HepG2 (cell line): ENCODE results near the gene KCTD21. TPM values are rescaled to one million over a fixed set of nuclear protein-coding genes. Genes with fewer than 3 reads are reported as not detected.

Source experiments
- AGO1 ChIP-seq: fragments of 200-400 bp; formaldehyde crosslinking; IDR thresholded peaks from 2 replicates; pipeline ENCODE4 v1.6.1; 2017; ENCODE audit warnings: mild to moderate bottlenecking, low read depth, low read length, moderate library complexity; ENCODE audit not compliant: poor library complexity, severe bottlenecking
- BATF2 ChIP-seq: sonication (generic); formaldehyde crosslinking; IDR thresholded peaks from 2 replicates; pipeline ENCODE4 v1.8.0; 2022; ENCODE audit warnings: mild to moderate bottlenecking, missing genetic modification reagents, moderate library complexity
- CBX1 ChIP-seq: IDR thresholded peaks from one replicate; pipeline ENCODE4 v1.6.1; 2016; ENCODE audit warnings: antibody characterized with exemption, low read depth
- GATAD1 ChIP-seq: IDR thresholded peaks from 2 replicates; pipeline ENCODE4 v1.6.1; 2016; ENCODE audit warnings: missing genetic modification reagents, missing compliant biosample characterization
- HOXA9 ChIP-seq: sonication (generic); formaldehyde crosslinking; IDR thresholded peaks from 2 replicates; pipeline ENCODE4 v1.8.1; 2022; ENCODE audit warnings: missing genetic modification reagents, mild to moderate bottlenecking, moderate library complexity, borderline replicate concordance
- IKZF4 ChIP-seq: sonication (generic); formaldehyde crosslinking; IDR thresholded peaks from 2 replicates; pipeline ENCODE4 v1.5.1; 2020; ENCODE audit warnings: borderline replicate concordance, mild to moderate bottlenecking, low read depth, missing genetic modification reagents; ENCODE audit errors: not compliant biosample characterization
- KDM3A ChIP-seq: IDR thresholded peaks from 2 replicates; pipeline ENCODE4 v1.6.1; 2018; ENCODE audit warnings: low read depth, missing compliant biosample characterization
- KLF15 ChIP-seq: sonication (generic); formaldehyde crosslinking; IDR thresholded peaks from 2 replicates; pipeline ENCODE4 v1.8.1; 2023; ENCODE audit warnings: borderline replicate concordance, mild to moderate bottlenecking, inconsistent platforms, missing genetic modification reagents, mixed read lengths
- NR2C2 ChIP-seq: sonication (generic); formaldehyde crosslinking; IDR thresholded peaks from 2 replicates; pipeline ENCODE4 v1.4.0; 2020; ENCODE audit warnings: missing genetic modification reagents, mild to moderate bottlenecking, moderate library complexity, borderline replicate concordance
- SALL1 ChIP-seq: sonication (generic); formaldehyde crosslinking; IDR thresholded peaks from 2 replicates; pipeline ENCODE4 v1.8.0; 2022; ENCODE audit warnings: mild to moderate bottlenecking, missing genetic modification reagents
- SIX4 ChIP-seq: sonication (generic); formaldehyde crosslinking; IDR thresholded peaks from 2 replicates; pipeline ENCODE4 v1.4.0; 2020; ENCODE audit warnings: missing genetic modification reagents
- SP5 ChIP-seq: IDR thresholded peaks from 2 replicates; pipeline ENCODE4 v1.6.1; 2016; ENCODE audit warnings: low read depth, borderline replicate concordance
- WIZ ChIP-seq: sonication (generic); formaldehyde crosslinking; IDR thresholded peaks from 2 replicates; pipeline ENCODE4 v1.5.1; 2020; ENCODE audit warnings: mild to moderate bottlenecking, missing genetic modification reagents
- ZMYM3 ChIP-seq: sonication (generic); formaldehyde crosslinking; IDR thresholded peaks from 2 replicates; pipeline ENCODE4 v1.5.1; 2020; ENCODE audit warnings: mild to moderate bottlenecking, missing genetic modification reagents
- ZNF124 ChIP-seq: sonication (generic); formaldehyde crosslinking; IDR thresholded peaks from 2 replicates; pipeline ENCODE4 v1.4.0; 2020; ENCODE audit warnings: missing genetic modification reagents
- ZNF770 ChIP-seq: sonication (generic); formaldehyde crosslinking; IDR thresholded peaks from 2 replicates; pipeline ENCODE4 v1.5.0; 2020; ENCODE audit warnings: mild to moderate bottlenecking, missing genetic modification reagents
- polyA plus RNA-seq, 8 experiments: library from polyadenylated mRNA; depleted of rRNA in 3 of 8; stranded (reverse) in 7 of 8; unstranded in 1 of 8; fragments of >200 nt; fragmentation: Illumina TruSeq in 4 of 8; extraction: Trizol in 4 of 8; gene quantifications; 2 replicates each; pipeline versions ENCODE4 v1.2.1 to v1.2.3, GENCODE V29; 2011 to 2016; ENCODE audit warnings: low read depth in 4 of 8, missing spikeins in 1 of 8, mixed read lengths in 1 of 8; ENCODE audit not compliant: insufficient read depth in 1 of 8
- total RNA-seq, 5 experiments: library from RNA; depleted of rRNA; stranded (reverse); fragments of >200 nt; fragmentation: Illumina TruSeq; extraction: Trizol; gene quantifications; 2 replicates each; pipeline ENCODE4 v1.2.3, GENCODE V29; 2016; ENCODE audit warnings: low read depth in 1 of 5
- TF ChIP-seq, protein P1 (sequence below): sonication (generic); formaldehyde crosslinking; IDR thresholded peaks from 2 replicates; pipeline ENCODE4 v1.5.1; 2020; ENCODE audit warnings: mild to moderate bottlenecking, missing genetic modification reagents, borderline replicate concordance
- TF ChIP-seq, protein P2 (sequence below): sonication (generic); formaldehyde crosslinking; IDR thresholded peaks from 2 replicates; pipeline ENCODE4 v1.4.0; 2020; ENCODE audit warnings: missing genetic modification reagents

Gene KCTD21
- total and polyA plus RNA-seq, 2 of the 13 experiments (the other 11 are each of a cell fraction or from before 2014, with no cell fraction given), result 3.1 to 13.5 TPM

DNA sequence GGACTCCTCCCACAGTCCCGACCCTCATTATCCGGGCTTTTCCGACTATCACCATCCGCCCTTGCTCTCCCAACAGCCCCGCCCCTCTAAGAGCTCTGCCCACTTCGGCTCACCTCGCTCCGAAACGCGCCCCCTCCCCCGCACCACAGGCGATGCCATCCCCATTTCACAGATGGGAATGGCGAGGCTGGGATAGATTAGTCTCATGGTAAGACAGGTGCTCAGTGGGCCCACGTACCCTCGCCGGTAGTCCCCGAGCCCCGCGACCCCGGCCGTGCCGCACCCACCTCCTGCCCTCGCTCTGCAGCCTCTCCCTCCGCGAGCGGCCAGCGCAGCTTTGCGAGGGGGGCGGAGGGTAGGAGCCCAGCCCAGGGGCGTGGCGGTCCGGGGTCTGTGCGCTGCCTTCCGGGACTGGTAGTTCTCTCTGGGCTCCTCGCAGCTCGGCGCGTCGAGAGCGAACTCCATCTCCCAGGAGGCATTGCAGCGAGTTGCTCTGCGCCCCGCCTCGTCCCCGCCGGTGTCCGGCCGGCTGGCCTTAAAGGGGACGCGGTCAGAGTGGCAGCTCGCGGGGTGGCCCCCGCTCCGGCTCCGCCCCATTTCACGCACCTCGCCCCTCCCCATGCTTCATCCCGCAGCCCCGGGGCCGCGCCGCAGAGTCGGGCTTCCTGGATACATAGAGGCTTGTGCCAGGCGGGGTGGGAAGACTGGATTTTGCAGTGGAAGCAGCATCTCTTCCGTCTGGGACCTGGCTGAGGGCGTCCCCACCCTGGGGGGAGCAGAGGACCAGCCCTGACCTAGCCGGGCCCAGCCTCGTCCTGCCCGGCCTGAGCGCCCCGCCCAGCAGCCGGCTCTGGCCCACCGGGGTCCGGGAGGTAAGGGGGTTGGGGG is at the start of gene KCTD21, which contains the start of gene USP35 (continued):
- TF ChIP-seq SALL1 (CRISPR knock-in tag), result peak; percentile 87
- TF ChIP-seq IKZF4, result no peak
- TF ChIP-seq, protein P1, sequence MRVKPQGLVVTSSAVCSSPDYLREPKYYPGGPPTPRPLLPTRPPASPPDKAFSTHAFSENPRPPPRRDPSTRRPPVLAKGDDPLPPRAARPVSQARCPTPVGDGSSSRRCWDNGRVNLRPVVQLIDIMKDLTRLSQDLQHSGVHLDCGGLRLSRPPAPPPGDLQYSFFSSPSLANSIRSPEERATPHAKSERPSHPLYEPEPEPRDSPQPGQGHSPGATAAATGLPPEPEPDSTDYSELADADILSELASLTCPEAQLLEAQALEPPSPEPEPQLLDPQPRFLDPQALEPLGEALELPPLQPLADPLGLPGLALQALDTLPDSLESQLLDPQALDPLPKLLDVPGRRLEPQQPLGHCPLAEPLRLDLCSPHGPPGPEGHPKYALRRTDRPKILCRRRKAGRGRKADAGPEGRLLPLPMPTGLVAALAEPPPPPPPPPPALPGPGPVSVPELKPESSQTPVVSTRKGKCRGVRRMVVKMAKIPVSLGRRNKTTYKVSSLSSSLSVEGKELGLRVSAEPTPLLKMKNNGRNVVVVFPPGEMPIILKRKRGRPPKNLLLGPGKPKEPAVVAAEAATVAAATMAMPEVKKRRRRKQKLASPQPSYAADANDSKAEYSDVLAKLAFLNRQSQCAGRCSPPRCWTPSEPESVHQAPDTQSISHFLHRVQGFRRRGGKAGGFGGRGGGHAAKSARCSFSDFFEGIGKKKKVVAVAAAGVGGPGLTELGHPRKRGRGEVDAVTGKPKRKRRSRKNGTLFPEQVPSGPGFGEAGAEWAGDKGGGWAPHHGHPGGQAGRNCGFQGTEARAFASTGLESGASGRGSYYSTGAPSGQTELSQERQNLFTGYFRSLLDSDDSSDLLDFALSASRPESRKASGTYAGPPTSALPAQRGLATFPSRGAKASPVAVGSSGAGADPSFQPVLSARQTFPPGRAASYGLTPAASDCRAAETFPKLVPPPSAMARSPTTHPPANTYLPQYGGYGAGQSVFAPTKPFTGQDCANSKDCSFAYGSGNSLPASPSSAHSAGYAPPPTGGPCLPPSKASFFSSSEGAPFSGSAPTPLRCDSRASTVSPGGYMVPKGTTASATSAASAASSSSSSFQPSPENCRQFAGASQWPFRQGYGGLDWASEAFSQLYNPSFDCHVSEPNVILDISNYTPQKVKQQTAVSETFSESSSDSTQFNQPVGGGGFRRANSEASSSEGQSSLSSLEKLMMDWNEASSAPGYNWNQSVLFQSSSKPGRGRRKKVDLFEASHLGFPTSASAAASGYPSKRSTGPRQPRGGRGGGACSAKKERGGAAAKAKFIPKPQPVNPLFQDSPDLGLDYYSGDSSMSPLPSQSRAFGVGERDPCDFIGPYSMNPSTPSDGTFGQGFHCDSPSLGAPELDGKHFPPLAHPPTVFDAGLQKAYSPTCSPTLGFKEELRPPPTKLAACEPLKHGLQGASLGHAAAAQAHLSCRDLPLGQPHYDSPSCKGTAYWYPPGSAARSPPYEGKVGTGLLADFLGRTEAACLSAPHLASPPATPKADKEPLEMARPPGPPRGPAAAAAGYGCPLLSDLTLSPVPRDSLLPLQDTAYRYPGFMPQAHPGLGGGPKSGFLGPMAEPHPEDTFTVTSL (CRISPR knock-in tag), result no peak
- TF ChIP-seq ZNF770, result peak; percentile 69; the same call in 1 of the 2 replicates
- peak; percentile 89 for TF ChIP-seq NR2C2 (CRISPR knock-in tag)
- TF ChIP-seq SIX4 (CRISPR knock-in tag), result peak; percentile 48; the same call in 1 of the 2 replicates
- peak; percentile 55 for TF ChIP-seq CBX1
- peak; percentile 65; the same call in 1 of the 2 replicates for TF ChIP-seq ZNF124
- TF ChIP-seq, protein P2, sequence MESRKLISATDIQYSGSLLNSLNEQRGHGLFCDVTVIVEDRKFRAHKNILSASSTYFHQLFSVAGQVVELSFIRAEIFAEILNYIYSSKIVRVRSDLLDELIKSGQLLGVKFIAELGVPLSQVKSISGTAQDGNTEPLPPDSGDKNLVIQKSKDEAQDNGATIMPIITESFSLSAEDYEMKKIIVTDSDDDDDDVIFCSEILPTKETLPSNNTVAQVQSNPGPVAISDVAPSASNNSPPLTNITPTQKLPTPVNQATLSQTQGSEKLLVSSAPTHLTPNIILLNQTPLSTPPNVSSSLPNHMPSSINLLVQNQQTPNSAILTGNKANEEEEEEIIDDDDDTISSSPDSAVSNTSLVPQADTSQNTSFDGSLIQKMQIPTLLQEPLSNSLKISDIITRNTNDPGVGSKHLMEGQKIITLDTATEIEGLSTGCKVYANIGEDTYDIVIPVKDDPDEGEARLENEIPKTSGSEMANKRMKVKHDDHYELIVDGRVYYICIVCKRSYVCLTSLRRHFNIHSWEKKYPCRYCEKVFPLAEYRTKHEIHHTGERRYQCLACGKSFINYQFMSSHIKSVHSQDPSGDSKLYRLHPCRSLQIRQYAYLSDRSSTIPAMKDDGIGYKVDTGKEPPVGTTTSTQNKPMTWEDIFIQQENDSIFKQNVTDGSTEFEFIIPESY (CRISPR knock-in tag), result no peak
- TF ChIP-seq HOXA9 (CRISPR knock-in tag), result peak; percentile 45; the same call in 1 of the 2 replicates
- peak; percentile 54 for TF ChIP-seq AGO1
- TF ChIP-seq ZMYM3 (CRISPR knock-in tag), result peak; percentile 100
- peak; percentile 55; the same call in 1 of the 2 replicates for TF ChIP-seq WIZ (CRISPR knock-in tag)
- TF ChIP-seq KDM3A (CRISPR knock-in tag), result peak; percentile 82; the same call in 1 of the 2 replicates
- TF ChIP-seq SP5 (CRISPR knock-in tag), result peak; percentile 79
- no peak for TF ChIP-seq BATF2 (CRISPR knock-in tag)
- TF ChIP-seq KLF15 (CRISPR knock-in tag), result peak; percentile 75; the same call in 1 of the 2 replicates
- TF ChIP-seq GATAD1 (CRISPR knock-in tag), result peak; percentile 73
